Spleen (tissue), 11 donors: Measurements from ENCODE around the gene HOXC11. TPM values are rescaled to one million over a fixed set of nuclear protein-coding genes. Genes with fewer than 3 reads are reported as not detected.

Experiments
- DNase-seq: peaks from one replicate; pipeline ENCODE4 v3.0.0-alpha.2; 2020
- H3K27ac ChIP-seq, 8 donors: fragments of 200-600 bp; sonication (generic) in 7 of 8; 1 replicate in 4 of 8; 2 replicates in 4 of 8; pipeline versions ENCODE4 v1.5.0 to v1.8.0; 2016 to 2021; ENCODE audit warnings: inconsistent platforms in 4 of 8, mild to moderate bottlenecking in 4 of 8, moderate library complexity in 1 of 8
- H3K27me3 ChIP-seq, 7 donors: fragments of 200-600 bp; sonication (generic) in 6 of 7; replicated peaks in 1 of 7; 1 replicate in 4 of 7; 2 replicates in 3 of 7; pipeline versions ENCODE4 v1.5.0 to v1.8.0; 2016 to 2021; ENCODE audit warnings: inconsistent platforms in 3 of 7, mild to moderate bottlenecking in 1 of 7
- H3K36me3 ChIP-seq, 6 donors: fragments of 200-600 bp; sonication (generic) in 5 of 6; 1 replicate in 4 of 6; 2 replicates in 2 of 6; pipeline versions ENCODE4 v1.5.0 to v1.8.0; 2016 to 2021; ENCODE audit warnings: inconsistent platforms in 2 of 6
- H3K4me1 ChIP-seq, 6 donors: fragments of 200-600 bp; sonication (generic) in 5 of 6; 1 replicate in 3 of 6; 2 replicates in 3 of 6; pipeline versions ENCODE4 v1.5.0 to v1.8.0; 2016 to 2021; ENCODE audit warnings: inconsistent platforms in 3 of 6
- H3K4me3 ChIP-seq, 8 donors: fragments of 200-600 bp; sonication (generic) in 7 of 8; 1 replicate in 4 of 8; 2 replicates in 4 of 8; pipeline versions ENCODE4 v1.5.0 to v1.8.0; 2016 to 2021; ENCODE audit warnings: inconsistent platforms in 4 of 8, mild to moderate bottlenecking in 4 of 8, moderate library complexity in 2 of 8
- H3K9me3 ChIP-seq, 8 donors: fragments of 200-600 bp; sonication (generic) in 7 of 8; 1 replicate in 4 of 8; 2 replicates in 4 of 8; pipeline versions ENCODE4 v1.5.0 to v1.8.0; 2016 to 2021; ENCODE audit warnings: inconsistent platforms in 4 of 8
- POLR2A ChIP-seq, 3 donors: fragments of 450-650 bp; IDR thresholded peaks; one replicate each; pipeline ENCODE4 v1.5.1; 2017; ENCODE audit warnings: antibody characterized with exemption in 3 of 3, mild to moderate bottlenecking in 1 of 3
- POLR2AphosphoS5 ChIP-seq, 3 donors: sonication (generic); formaldehyde crosslinking; IDR thresholded peaks; one replicate each; pipeline ENCODE4 v1.5.1; 2017; ENCODE audit warnings: antibody characterized with exemption in 3 of 3
- WGBS, 5 donors: extraction: QIAGEN DNeasy Blood & Tissue Kit in 3 of 5; methylation state at CpG; one replicate each; pipeline versions ENCODE4 v1.1.5 to v1.1.7; 2013 to 2018; 5-methylcytosine and 5-hydroxymethylcytosine counted together
- intact Hi-C: fragments of 100-400 bp; cut with DNase I; formaldehyde crosslinking; loops from one replicate; pipeline ENCODE4 v1.15.0; 2023; ENCODE audit warnings: low total_unique reads
- polyA plus RNA-seq, 3 donors: library from polyadenylated mRNA; stranded (reverse); fragments of 200-250 nt; gene quantifications; one replicate each; pipeline ENCODE4 v1.2.1, GENCODE V29; 2013
- total RNA-seq, 7 donors: library from RNA; depleted of rRNA in 3 of 7; stranded (reverse); fragments of >200 nt in 3 of 7; fragmentation: NEBNext Ultra II Directional in 4 of 7; extraction: Animal tissue kit (Norgen Biotek cat#: 25700) in 4 of 7; gene quantifications; one replicate each; pipeline versions ENCODE4 v1.1.0 to v1.2.1, GENCODE V29; 2016 to 2021
- TF ChIP-seq, protein P1 (sequence below), 11 experiments: fragments of 200-600 bp in 7 of 11; fragments of 450-650 bp in 4 of 11; sonication (generic) in 4 of 11; IDR thresholded peaks in 8 of 11; conservative IDR thresholded peaks in 3 of 11; 1 replicate in 7 of 11; 2 replicates in 4 of 11; pipeline versions ENCODE4 v1.4.0 to v1.8.0; 2016 to 2021; ENCODE audit warnings: antibody characterized with exemption in 11 of 11, inconsistent platforms in 4 of 11, mild to moderate bottlenecking in 1 of 11
- donor health status: healthy with polysubstance abuse.
- donor health status: DM: no; HTN: no; CAD: no; lungs with moderate emphysema.
- donor health status: DM: no; HTN: no; CAD: no.
- donor health status: Bipolar disorder and iron deficiency.
- donor health status: healthy.
- donor health status: DM: no; HTN: no; CAD: no.
- donor health status: DM: yes; HTN: yes; CAD: no.

Gene HOXC11
- total and polyA plus RNA-seq, 10 donors: not detected

DNA sequence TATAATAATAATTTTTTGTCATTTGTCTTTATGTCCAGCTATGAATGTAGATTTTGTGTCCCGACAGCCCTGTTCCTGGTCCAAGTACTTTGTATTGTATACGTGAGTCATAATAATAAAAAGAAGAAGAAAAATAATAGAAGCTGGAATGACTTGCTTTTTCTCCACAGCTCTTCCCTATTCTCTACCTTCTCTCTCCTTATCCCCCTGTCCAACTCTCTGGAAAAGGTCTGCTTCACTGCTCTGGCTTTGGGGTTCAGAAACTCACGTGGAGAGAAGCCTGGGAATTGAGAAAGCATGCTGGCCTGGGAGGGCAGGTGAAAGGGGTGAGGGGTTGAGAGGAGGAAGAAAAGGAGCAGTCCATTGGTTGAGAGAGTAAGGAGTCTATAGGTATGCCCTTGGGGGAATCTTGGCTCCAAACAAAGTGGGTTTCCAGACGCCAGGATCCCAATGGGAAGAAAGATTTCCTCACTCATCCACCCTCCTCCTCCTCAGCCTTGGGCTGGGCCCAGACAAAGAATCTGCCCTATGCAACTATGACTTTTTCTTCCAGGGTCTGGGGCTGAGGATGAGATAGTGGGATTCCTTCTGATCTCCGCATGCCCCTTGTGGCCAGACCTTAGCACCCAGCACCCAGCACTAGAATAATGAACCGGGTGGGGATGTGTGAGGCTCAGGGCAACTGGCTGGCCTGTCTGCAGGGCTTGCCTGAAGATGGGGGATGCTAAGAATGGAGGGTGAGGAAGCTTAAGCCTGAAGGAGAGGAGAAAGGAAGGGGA, 39.9 kb downstream of the HOXC11 start:
- H3K9me3 ChIP-seq: no peaks in the 10 kb centered on the region
- intact Hi-C loops: no loop called here
- H3K36me3 ChIP-seq: no peaks in the 10 kb centered on the region
- peaks cover 7 to 50% (median 36%) of the 10 kb centered on the region in 6 donors for H3K4me1 ChIP-seq
- no peak overlapping the region for H3K4me3 ChIP-seq
- TF ChIP-seq POLR2AphosphoS5 (IDR thresholded peaks at IDR 0.05) (no peak), POLR2A (IDR thresholded peaks at IDR 0.05) (no peak)
- TF ChIP-seq, protein P1, sequence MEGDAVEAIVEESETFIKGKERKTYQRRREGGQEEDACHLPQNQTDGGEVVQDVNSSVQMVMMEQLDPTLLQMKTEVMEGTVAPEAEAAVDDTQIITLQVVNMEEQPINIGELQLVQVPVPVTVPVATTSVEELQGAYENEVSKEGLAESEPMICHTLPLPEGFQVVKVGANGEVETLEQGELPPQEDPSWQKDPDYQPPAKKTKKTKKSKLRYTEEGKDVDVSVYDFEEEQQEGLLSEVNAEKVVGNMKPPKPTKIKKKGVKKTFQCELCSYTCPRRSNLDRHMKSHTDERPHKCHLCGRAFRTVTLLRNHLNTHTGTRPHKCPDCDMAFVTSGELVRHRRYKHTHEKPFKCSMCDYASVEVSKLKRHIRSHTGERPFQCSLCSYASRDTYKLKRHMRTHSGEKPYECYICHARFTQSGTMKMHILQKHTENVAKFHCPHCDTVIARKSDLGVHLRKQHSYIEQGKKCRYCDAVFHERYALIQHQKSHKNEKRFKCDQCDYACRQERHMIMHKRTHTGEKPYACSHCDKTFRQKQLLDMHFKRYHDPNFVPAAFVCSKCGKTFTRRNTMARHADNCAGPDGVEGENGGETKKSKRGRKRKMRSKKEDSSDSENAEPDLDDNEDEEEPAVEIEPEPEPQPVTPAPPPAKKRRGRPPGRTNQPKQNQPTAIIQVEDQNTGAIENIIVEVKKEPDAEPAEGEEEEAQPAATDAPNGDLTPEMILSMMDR (IDR thresholded peaks at IDR 0.05 in 8 of 11, conservative IDR thresholded peaks at IDR 0.05 in 3 of 11): no peak
- no peak overlapping the region for H3K27ac ChIP-seq
- DNase-seq: no peak
- peaks cover 18 to 100% (median 96%) of the 10 kb centered on the region in 7 donors for H3K27me3 ChIP-seq
- WGBS, 5 donors: 30 to 37% (median 32%) methylated on average over 6 of the region's 6 CpGs

GRCh38 chr12:54014377-54015017, 41.6 kb downstream of the HOXC11 start:
- Histone ChIP-seq H3K36me3 (no peaks in the 10 kb centered on the region), H3K27me3 (peaks cover 13 to 100% (median 99%) of the 10 kb centered on the region in 7 donors), H3K4me1 (peaks cover 7 to 60% (median 45%) of the 10 kb centered on the region in 6 donors), H3K4me3 (peak overlapping the region in 2 of 8 donors; percentile 1 to 49), H3K27ac (no peak overlapping the region), H3K9me3 (no peaks in the 10 kb centered on the region)
- TF ChIP-seq, protein P1 (IDR thresholded peaks at IDR 0.05 in 8 of 11, conservative IDR thresholded peaks at IDR 0.05 in 3 of 11): peak in 1 of 11 experiments; percentile 4
- no peak for TF ChIP-seq POLR2AphosphoS5 (IDR thresholded peaks at IDR 0.05)
- DNase-seq: no peak
- intact Hi-C loops: no loop called here
- WGBS, 5 donors: 5 to 9% (median 6%) methylated on average over 33 to 36 of the region's 36 CpGs

DNA sequence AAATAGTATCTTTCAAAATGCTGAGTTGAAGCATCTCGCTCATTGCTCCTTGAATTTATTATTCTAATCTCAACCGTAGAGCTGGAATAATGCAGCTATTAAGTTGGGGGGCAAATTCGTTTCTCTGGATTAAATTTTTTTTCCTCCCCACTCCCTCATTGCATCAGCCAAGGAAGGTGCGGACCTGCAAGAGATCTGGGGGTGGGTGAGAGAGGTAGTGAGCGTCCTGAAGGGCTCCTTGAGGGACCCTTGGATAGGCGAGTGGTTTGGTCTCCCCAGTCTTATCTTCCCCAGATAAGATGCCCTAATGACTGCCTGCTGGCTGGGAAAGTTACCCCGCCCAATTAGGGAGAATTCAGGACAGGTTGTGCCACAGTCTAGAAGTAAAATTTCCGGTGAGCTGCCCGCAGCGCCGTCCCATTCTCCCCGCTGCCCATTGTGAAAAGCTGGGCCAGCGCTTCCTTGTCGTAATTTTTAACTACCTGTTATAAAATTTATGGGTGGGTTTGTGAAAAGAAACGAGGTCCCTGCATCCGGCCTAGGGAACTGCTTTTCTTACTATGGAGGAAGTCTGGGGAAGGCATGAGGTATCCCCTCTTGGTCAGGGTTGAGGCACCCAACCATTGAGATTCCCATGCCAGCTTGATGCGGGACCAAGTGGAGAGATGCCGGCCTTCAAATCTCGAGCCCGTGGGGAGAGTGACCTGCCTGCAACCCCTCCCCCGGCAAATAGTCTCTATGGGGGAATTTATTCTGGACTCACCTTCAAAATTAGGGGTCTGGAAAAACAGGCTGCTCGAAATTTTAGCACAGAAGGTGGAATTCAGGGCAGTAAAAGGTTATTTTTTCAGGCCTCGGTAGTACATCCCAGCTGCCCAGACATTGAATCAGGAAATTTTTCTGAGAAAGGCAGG, 42.3 kb downstream of the HOXC11 start:
- Histone ChIP-seq H3K9me3 (no peaks in the 10 kb centered on the region), H3K36me3 (no peaks in the 10 kb centered on the region), H3K4me3 (no peak overlapping the region), H3K27me3 (peaks cover 13 to 100% (median 97%) of the 10 kb centered on the region in 7 donors), H3K27ac (no peak overlapping the region), H3K4me1 (peaks cover 7 to 59% (median 45%) of the 10 kb centered on the region in 6 donors)
- WGBS, 5 donors: 7 to 11% (median 9%) methylated on average over 23 of the region's 23 CpGs
- DNase-seq: no peak
- intact Hi-C loops: no loop called here
- TF ChIP-seq, protein P1 (IDR thresholded peaks at IDR 0.05 in 8 of 11, conservative IDR thresholded peaks at IDR 0.05 in 3 of 11): no peak
- TF ChIP-seq POLR2AphosphoS5 (IDR thresholded peaks at IDR 0.05) (no peak), POLR2A (IDR thresholded peaks at IDR 0.05) (no peak)
